HCT116 (cell line): ENCODE results near the gene MTOR.

Experiments used
- EZH2phosphoT487 ChIP-seq: fragments of 200-600 bp; IDR thresholded peaks from 2 replicates; pipeline ENCODE4 v1.6.1; 2018; ENCODE audit warnings: antibody characterized with exemption, borderline replicate concordance
- SP1 ChIP-seq: IDR thresholded peaks from 2 replicates; pipeline ENCODE4 v1.6.1; 2012; ENCODE audit warnings: low read depth
- TCF7L2 ChIP-seq: IDR thresholded peaks from 2 replicates; pipeline ENCODE4 v1.7.0; 2011; ENCODE audit warnings: borderline replicate concordance, inconsistent platforms; ENCODE audit not compliant: insufficient read depth, insufficient read length; ENCODE audit errors: extremely low read depth
- TF ChIP-seq, protein P1 (sequence below), 3 experiments: fragments of 200-600 bp in 1 of 3; sonication (generic) in 1 of 3; IDR thresholded peaks in 2 of 3; conservative IDR thresholded peaks in 1 of 3; 2 replicates each; pipeline ENCODE4 v1.5.1; 2012 to 2017; ENCODE audit warnings: low read depth in 2 of 3, low read length in 2 of 3, antibody characterized with exemption in 1 of 3, borderline replicate concordance in 1 of 3, control low read depth in 1 of 3, mild to moderate bottlenecking in 1 of 3, mixed read lengths in 1 of 3, mixed run types in 1 of 3, moderate library complexity in 1 of 3; ENCODE audit not compliant: insufficient read depth in 1 of 3

DNA sequence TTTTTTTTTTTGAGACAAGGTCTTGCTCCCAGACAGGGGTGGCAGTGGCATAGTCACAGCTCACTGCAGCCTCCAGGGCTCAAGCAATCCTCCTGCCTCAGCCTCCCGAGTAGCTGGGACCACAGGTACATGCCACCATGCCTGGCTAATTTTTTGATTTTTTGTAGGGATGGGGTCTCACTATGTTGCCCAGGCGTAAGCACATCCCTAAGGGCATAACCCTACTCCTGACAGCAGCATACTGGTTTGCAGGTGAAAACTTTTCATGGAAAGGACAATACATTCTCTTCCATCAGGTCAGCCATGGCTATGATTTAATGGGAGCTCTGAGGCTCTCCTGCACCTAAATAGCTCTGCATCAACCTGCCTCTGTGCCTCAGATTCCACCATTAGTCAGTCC is 40.0 kb upstream of the MTOR start:
- no peak for TF ChIP-seq EZH2phosphoT487
- no peak for TF ChIP-seq SP1
- TF ChIP-seq, protein P1, sequence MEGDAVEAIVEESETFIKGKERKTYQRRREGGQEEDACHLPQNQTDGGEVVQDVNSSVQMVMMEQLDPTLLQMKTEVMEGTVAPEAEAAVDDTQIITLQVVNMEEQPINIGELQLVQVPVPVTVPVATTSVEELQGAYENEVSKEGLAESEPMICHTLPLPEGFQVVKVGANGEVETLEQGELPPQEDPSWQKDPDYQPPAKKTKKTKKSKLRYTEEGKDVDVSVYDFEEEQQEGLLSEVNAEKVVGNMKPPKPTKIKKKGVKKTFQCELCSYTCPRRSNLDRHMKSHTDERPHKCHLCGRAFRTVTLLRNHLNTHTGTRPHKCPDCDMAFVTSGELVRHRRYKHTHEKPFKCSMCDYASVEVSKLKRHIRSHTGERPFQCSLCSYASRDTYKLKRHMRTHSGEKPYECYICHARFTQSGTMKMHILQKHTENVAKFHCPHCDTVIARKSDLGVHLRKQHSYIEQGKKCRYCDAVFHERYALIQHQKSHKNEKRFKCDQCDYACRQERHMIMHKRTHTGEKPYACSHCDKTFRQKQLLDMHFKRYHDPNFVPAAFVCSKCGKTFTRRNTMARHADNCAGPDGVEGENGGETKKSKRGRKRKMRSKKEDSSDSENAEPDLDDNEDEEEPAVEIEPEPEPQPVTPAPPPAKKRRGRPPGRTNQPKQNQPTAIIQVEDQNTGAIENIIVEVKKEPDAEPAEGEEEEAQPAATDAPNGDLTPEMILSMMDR (IDR thresholded peaks at IDR 0.05 in 2 of 3, conservative IDR thresholded peaks at IDR 0.05 in 1 of 3; ENCODE audit: borderline replicate concordance in 1 of 3, insufficient read depth in 1 of 3, low read depth in 2 of 3, low read length in 2 of 3): no peak
- TF ChIP-seq TCF7L2: no peak
